Measurements from ENCODE around the gene TBC1D14. TPM values are rescaled to one million over a fixed set of nuclear protein-coding genes. Genes with fewer than 3 reads are reported as not detected.

The TBC1D14 gene
- total RNA-seq, 4 donors from 2014 or later: 54.7 to 101 (median 73.3) TPM

GRCh38 chr4:7026107-7026506 is 116.5 kb downstream of the TBC1D14 start:
- no peak for DNase-seq (ENCODE audit: low spot score in 2 of 2)
- intact Hi-C loops (cut with DNase I; ENCODE audit: low total_unique reads): no loop called here
- 89 to 90% methylated on average over 9 of the region's 9 CpGs for WGBS, 2 donors
- no peak overlapping the region for H3K4me3 ChIP-seq (ENCODE audit: low read depth, poor library complexity, severe bottlenecking)
- TF ChIP-seq CTCF (IDR thresholded peaks at IDR 0.05): no peak
- TF ChIP-seq POLR2A (IDR thresholded peaks at IDR 0.05): no peak

GRCh38 chr4:7027284-7027683 is 117.7 kb downstream of the TBC1D14 start:
- no peak overlapping the region for H3K4me3 ChIP-seq (ENCODE audit: low read depth, poor library complexity, severe bottlenecking)
- intact Hi-C loops (cut with DNase I; ENCODE audit: low total_unique reads): no loop called here
- DNase-seq (ENCODE audit: low spot score in 2 of 2): no peak
- TF ChIP-seq CTCF (IDR thresholded peaks at IDR 0.05) (no peak), POLR2A (IDR thresholded peaks at IDR 0.05) (no peak)
- WGBS, 2 donors: 94 to 96% methylated on average over 7 of the region's 7 CpGs

GRCh38 chr4:7027913-7028312 is 118.3 kb downstream of the TBC1D14 start:
- no peak overlapping the region for H3K4me3 ChIP-seq (ENCODE audit: low read depth, poor library complexity, severe bottlenecking)
- no peak for DNase-seq (ENCODE audit: low spot score in 2 of 2)
- intact Hi-C loops (cut with DNase I; ENCODE audit: low total_unique reads): no loop called here
- TF ChIP-seq POLR2A (IDR thresholded peaks at IDR 0.05) (no peak), CTCF (IDR thresholded peaks at IDR 0.05) (no peak)
- WGBS, 2 donors: 80 to 91% methylated on average over 5 of the region's 5 CpGs

- WGBS, 2 donors: 67 to 81% methylated on average over 12 of the region's 12 CpGs
- TF ChIP-seq CTCF (IDR thresholded peaks at IDR 0.05) (no peak), POLR2A (IDR thresholded peaks at IDR 0.05) (no peak)
- no peak for DNase-seq (ENCODE audit: low spot score in 2 of 2)
- H3K4me3 ChIP-seq (ENCODE audit: low read depth, poor library complexity, severe bottlenecking): no peak overlapping the region
- intact Hi-C loops (cut with DNase I; ENCODE audit: low total_unique reads): no loop called here
Measured at GRCh38 chr4:7029212-7029611, 119.6 kb downstream of the TBC1D14 start.

GRCh38 chr4:7029921-7030320 is 120.3 kb downstream of the TBC1D14 start:
- 92 to 95% methylated on average over 9 to 10 of the region's 10 CpGs for WGBS, 2 donors
- no peak for DNase-seq (ENCODE audit: low spot score in 2 of 2)
- no peak overlapping the region for H3K4me3 ChIP-seq (ENCODE audit: low read depth, poor library complexity, severe bottlenecking)
- intact Hi-C loops (cut with DNase I; ENCODE audit: low total_unique reads): no loop called here
- no peak for TF ChIP-seq CTCF (IDR thresholded peaks at IDR 0.05)
- no peak for TF ChIP-seq POLR2A (IDR thresholded peaks at IDR 0.05)

- no peak for DNase-seq (ENCODE audit: low spot score in 2 of 2)
- intact Hi-C loops (cut with DNase I; ENCODE audit: low total_unique reads): no loop called here
- TF ChIP-seq POLR2A (IDR thresholded peaks at IDR 0.05) (no peak), CTCF (IDR thresholded peaks at IDR 0.05) (no peak)
- H3K4me3 ChIP-seq (ENCODE audit: low read depth, poor library complexity, severe bottlenecking): no peak overlapping the region
- WGBS, 2 donors: 91 to 96% methylated on average over 10 of the region's 10 CpGs
Measured at GRCh38 chr4:7030856-7031255, 121.2 kb downstream of the TBC1D14 start.

Data from lower leg skin (tissue), 4 donors.